Astrocyte (in vitro differentiated cells and primary cell): ENCODE results near the gene RASGRF1. TPM values are rescaled to one million over a fixed set of nuclear protein-coding genes. Genes with fewer than 3 reads are reported as not detected.

Experiments used
- DNase-seq: peaks from one replicate; pipeline ENCODE4 v3.0.0-alpha.2; 2010; ENCODE audit warnings: low read depth
- FAIRE-seq: peaks from 2 replicates; lab custom pipeline; 2011; peaks lifted over from hg19 to GRCh38; lab: Jason Lieb, UNC
- H2AFZ ChIP-seq: 2 replicates; pipeline ENCODE4 v1.6.0; 2012; ENCODE audit warnings: low read depth, low read length, inconsistent platforms
- H3K27ac ChIP-seq: 2 replicates; pipeline ENCODE4 v1.5.1; 2011; ENCODE audit warnings: low read depth, low read length, inconsistent platforms
- H3K27me3 ChIP-seq: 2 replicates; pipeline ENCODE4 v1.6.0; 2011; ENCODE audit warnings: low read length, inconsistent platforms; ENCODE audit not compliant: insufficient read depth
- H3K36me3 ChIP-seq: 2 replicates; pipeline ENCODE4 v1.5.1; 2011; ENCODE audit warnings: low read length, inconsistent platforms; ENCODE audit not compliant: insufficient read depth
- H3K4me1 ChIP-seq: 2 replicates; pipeline ENCODE4 v1.5.1; 2011; ENCODE audit warnings: low read length, inconsistent platforms; ENCODE audit not compliant: insufficient read depth
- H3K4me2 ChIP-seq: 2 replicates; pipeline ENCODE4 v1.6.0; 2012; ENCODE audit warnings: low read length, inconsistent platforms
- H3K4me3 ChIP-seq: 2 replicates; pipeline ENCODE4 v1.5.1; 2011; ENCODE audit warnings: low read depth, mild to moderate bottlenecking, low read length, inconsistent platforms; ENCODE audit not compliant: insufficient read depth
- H3K79me2 ChIP-seq: 2 replicates; pipeline ENCODE4 v1.6.0; 2012; ENCODE audit warnings: mild to moderate bottlenecking, low read length, inconsistent platforms; ENCODE audit not compliant: insufficient read depth
- H3K9ac ChIP-seq: 2 replicates; pipeline ENCODE4 v1.6.0; 2012; ENCODE audit warnings: mild to moderate bottlenecking, low read length, inconsistent platforms
- H3K9me3 ChIP-seq: 2 replicates; pipeline ENCODE4 v1.5.1; 2012; ENCODE audit warnings: low read depth, mild to moderate bottlenecking, low read length, inconsistent platforms; ENCODE audit not compliant: insufficient read depth
- H4K20me1 ChIP-seq: 2 replicates; pipeline ENCODE4 v1.6.0; 2012; ENCODE audit warnings: low read length, inconsistent platforms; ENCODE audit not compliant: insufficient read depth
- H3K27ac Mint-ChIP-seq: one replicate; pipeline ENCODE4 v1.8.0; 2021; ENCODE audit warnings: mild to moderate bottlenecking, mixed read lengths; ENCODE audit not compliant: unreplicated experiment
- H3K27me3 Mint-ChIP-seq: one replicate; pipeline ENCODE4 v1.8.0; 2021; ENCODE audit warnings: low read depth, mixed read lengths; ENCODE audit not compliant: unreplicated experiment
- H3K36me3 Mint-ChIP-seq: one replicate; pipeline ENCODE4 v1.8.0; 2021; ENCODE audit warnings: low read depth, mixed read lengths; ENCODE audit not compliant: unreplicated experiment
- H3K4me1 Mint-ChIP-seq: one replicate; pipeline ENCODE4 v1.8.0; 2021; ENCODE audit warnings: low read depth, mixed read lengths; ENCODE audit not compliant: unreplicated experiment
- H3K4me3 Mint-ChIP-seq: one replicate; pipeline ENCODE4 v1.8.0; 2021; ENCODE audit warnings: mild to moderate bottlenecking, moderate library complexity, mixed read lengths; ENCODE audit not compliant: unreplicated experiment
- H3K9me3 Mint-ChIP-seq: one replicate; pipeline ENCODE4 v1.8.0; 2021; ENCODE audit warnings: mild to moderate bottlenecking, mixed read lengths; ENCODE audit not compliant: unreplicated experiment
- CTCF ChIP-seq: IDR thresholded peaks from 2 replicates; pipeline ENCODE4 v1.5.1; 2011; ENCODE audit warnings: low read depth, mild to moderate bottlenecking, inconsistent platforms, low read length, moderate library complexity; ENCODE audit not compliant: insufficient read depth
- EZH2 ChIP-seq: IDR thresholded peaks from 2 replicates; pipeline ENCODE4 v1.6.1; 2012; ENCODE audit warnings: mild to moderate bottlenecking, low read length, inconsistent platforms; ENCODE audit not compliant: insufficient read depth
- total RNA-seq: library from RNA; stranded (reverse); gene quantifications from 2 replicates; pipeline ENCODE4 v1.2.1, GENCODE V29; 2021

The RASGRF1 gene
- total RNA-seq, 1 donor from 2014 or later, result 1.2 TPM

GRCh38 chr15:79133309-79133708 lies 42.7 kb upstream of the RASGRF1 start:
- Mint-ChIP-seq H3K27ac (no peak overlapping the region), H3K9me3 (peaks cover 4% of the 10 kb centered on the region), H3K27me3 (peaks cover 31% of the 10 kb centered on the region), H3K4me3 (no peak overlapping the region), H3K4me1 (no peaks in the 10 kb centered on the region), H3K36me3 (no peaks in the 10 kb centered on the region)
- H3K4me1 ChIP-seq, result no peaks in the 10 kb centered on the region
- FAIRE-seq, result no peak
- H3K79me2 ChIP-seq, result no peaks in the 10 kb centered on the region
- H3K4me2 ChIP-seq, result no peak overlapping the region
- H3K27ac ChIP-seq, result no peak overlapping the region
- H3K9me3 ChIP-seq, result no peaks in the 10 kb centered on the region
- H3K9ac ChIP-seq, result no peak overlapping the region
- H2AFZ ChIP-seq, result no peak overlapping the region
- H3K27me3 ChIP-seq, result peaks cover 3% of the 10 kb centered on the region
- no peaks in the 10 kb centered on the region for H4K20me1 ChIP-seq
- TF ChIP-seq CTCF, result no peak
- TF ChIP-seq EZH2, result no peak
- DNase-seq, result no peak
- no peak overlapping the region for H3K4me3 ChIP-seq
- H3K36me3 ChIP-seq, result no peaks in the 10 kb centered on the region

GRCh38 chr15:79132770-79133169 lies 42.2 kb upstream of the RASGRF1 start:
- Mint-ChIP-seq H3K27me3 (peaks cover 32% of the 10 kb centered on the region), H3K4me3 (no peak overlapping the region), H3K36me3 (no peaks in the 10 kb centered on the region), H3K4me1 (no peaks in the 10 kb centered on the region), H3K9me3 (peaks cover 5% of the 10 kb centered on the region), H3K27ac (no peak overlapping the region)
- H3K4me1 ChIP-seq, result no peaks in the 10 kb centered on the region
- H3K4me3 ChIP-seq, result no peak overlapping the region
- DNase-seq, result no peak
- no peaks in the 10 kb centered on the region for H4K20me1 ChIP-seq
- H3K36me3 ChIP-seq, result no peaks in the 10 kb centered on the region
- TF ChIP-seq CTCF, result no peak
- TF ChIP-seq EZH2, result no peak
- FAIRE-seq, result no peak
- no peak overlapping the region for H3K27ac ChIP-seq
- H3K9ac ChIP-seq, result no peak overlapping the region
- H3K79me2 ChIP-seq, result no peaks in the 10 kb centered on the region
- H3K4me2 ChIP-seq, result no peak overlapping the region
- no peaks in the 10 kb centered on the region for H3K9me3 ChIP-seq
- no peak overlapping the region for H2AFZ ChIP-seq
- peaks cover 3% of the 10 kb centered on the region for H3K27me3 ChIP-seq

- Histone ChIP-seq H3K36me3 (no peaks in the 10 kb centered on the region), H3K27ac (no peak overlapping the region), H3K4me3 (no peak overlapping the region), H4K20me1 (no peaks in the 10 kb centered on the region), H3K79me2 (no peaks in the 10 kb centered on the region), H3K9me3 (no peaks in the 10 kb centered on the region), H2AFZ (no peak overlapping the region), H3K4me2 (no peak overlapping the region), H3K9ac (no peak overlapping the region), H3K4me1 (no peaks in the 10 kb centered on the region), H3K27me3 (peaks cover 3% of the 10 kb centered on the region)
- DNase-seq (no peak), FAIRE-seq (no peak)
- peaks cover 33% of the 10 kb centered on the region for H3K27me3 Mint-ChIP-seq
- H3K4me1 Mint-ChIP-seq, result no peaks in the 10 kb centered on the region
- TF ChIP-seq CTCF, result no peak
- TF ChIP-seq EZH2, result no peak
- H3K4me3 Mint-ChIP-seq, result no peak overlapping the region
- H3K9me3 Mint-ChIP-seq, result peaks cover 8% of the 10 kb centered on the region
- no peak overlapping the region for H3K27ac Mint-ChIP-seq
- no peaks in the 10 kb centered on the region for H3K36me3 Mint-ChIP-seq
These were observed 41.8 kb upstream of the RASGRF1 start for GRCh38 chr15:79132361-79132760.
